HepG2 (cell line): ENCODE data around the gene NKRF. TPM values are rescaled to one million over a fixed set of nuclear protein-coding genes. Genes with fewer than 3 reads are reported as not detected.

Source experiments
- HMGXB3 ChIP-seq: sonication (generic); formaldehyde crosslinking; IDR thresholded peaks from 2 replicates; pipeline ENCODE4 v1.4.0; 2020; ENCODE audit warnings: missing genetic modification reagents, borderline replicate concordance
- MAZ ChIP-seq, 2 experiments: sonication (generic) in 1 of 2; formaldehyde crosslinking in 1 of 2; IDR thresholded peaks; 2 replicates each; pipeline versions ENCODE4 v1.5.0 to v1.6.1; 2012 to 2020; ENCODE audit warnings: low read depth in 2 of 2, mild to moderate bottlenecking in 2 of 2, borderline replicate concordance in 1 of 2, improper control_type of control experiment in 1 of 2, low read length in 1 of 2, missing genetic modification reagents in 1 of 2, moderate library complexity in 1 of 2
- XRCC5 ChIP-seq: fragments of 200-400 bp; formaldehyde crosslinking; optimal IDR thresholded peaks from 2 replicates; pipeline ENCODE3; 2017; ENCODE audit warnings: mild to moderate bottlenecking, low read length
- ZNF512B ChIP-seq: sonication (generic); formaldehyde crosslinking; IDR thresholded peaks from 2 replicates; pipeline ENCODE4 v1.5.1; 2020; ENCODE audit warnings: missing genetic modification reagents, mild to moderate bottlenecking, borderline replicate concordance
- polyA plus RNA-seq, 8 experiments: library from polyadenylated mRNA; depleted of rRNA in 3 of 8; stranded (reverse) in 7 of 8; unstranded in 1 of 8; fragments of >200 nt; fragmentation: Illumina TruSeq in 4 of 8; extraction: Trizol in 4 of 8; gene quantifications; 2 replicates each; pipeline versions ENCODE4 v1.2.1 to v1.2.3, GENCODE V29; 2011 to 2016; ENCODE audit warnings: low read depth in 4 of 8, missing spikeins in 1 of 8, mixed read lengths in 1 of 8; ENCODE audit not compliant: insufficient read depth in 1 of 8
- total RNA-seq, 5 experiments: library from RNA; depleted of rRNA; stranded (reverse); fragments of >200 nt; fragmentation: Illumina TruSeq; extraction: Trizol; gene quantifications; 2 replicates each; pipeline ENCODE4 v1.2.3, GENCODE V29; 2016; ENCODE audit warnings: low read depth in 1 of 5

Gene NKRF
- total and polyA plus RNA-seq, 2 of the 13 experiments (the other 11 are each of a cell fraction or from before 2014, with no cell fraction given) = 3.3 to 6.0 TPM

DNA sequence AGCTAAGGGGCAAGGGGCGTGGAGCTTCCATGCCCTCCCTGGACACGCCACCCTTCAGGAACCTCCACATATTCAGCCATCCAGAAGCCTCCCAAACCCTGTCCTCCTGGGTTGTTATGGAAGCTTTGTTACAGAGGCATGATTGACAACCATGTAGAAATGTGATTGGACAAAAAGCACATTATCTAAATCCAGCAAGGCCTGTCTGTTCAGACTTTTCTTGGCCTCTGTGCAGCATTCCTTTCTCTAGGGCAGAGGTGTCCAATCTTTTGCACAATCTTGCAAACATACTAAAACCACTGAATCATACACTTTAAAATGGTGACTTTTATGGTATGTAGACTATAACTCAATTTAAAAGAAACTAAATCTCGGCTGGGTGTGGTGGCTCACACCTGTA is 53.7 kb downstream of the NKRF start (continued):
- no peak for TF ChIP-seq ZNF512B (CRISPR knock-in tag)
- no peak for TF ChIP-seq MAZ (IDR thresholded peaks at IDR 0.05; ENCODE audit: borderline replicate concordance, low read depth, low read length)
- TF ChIP-seq MAZ (CRISPR knock-in tag; IDR thresholded peaks at IDR 0.05; ENCODE audit: low read depth) = no peak
- no peak for TF ChIP-seq XRCC5
- TF ChIP-seq HMGXB3 (CRISPR knock-in tag) = no peak
